Uterus (tissue), 4 donors: Measurements from ENCODE around the gene RAB4B. TPM values are rescaled to one million over a fixed set of nuclear protein-coding genes. Genes with fewer than 3 reads are reported as not detected.
"Not testable (repeated sequence)": the region's sequence is repeated elsewhere in the genome, so short reads cannot be mapped to it uniquely, and the experiment has no call there.

Experiments used
- DNase-seq, 2 donors: peaks; one replicate each; pipeline ENCODE4 v3.0.0-alpha.2; 2019 to 2020
- H3K27ac ChIP-seq, 2 donors: fragments of 200-600 bp; sonication (generic); 1 replicate in 1 of 2; 2 replicates in 1 of 2; pipeline ENCODE4 v1.5.1; 2016 to 2018
- H3K27me3 ChIP-seq, 2 donors: fragments of 200-600 bp; sonication (generic); one replicate each; pipeline ENCODE4 v1.5.1; 2018 to 2019; ENCODE audit warnings: control low read depth in 1 of 2
- H3K36me3 ChIP-seq, 2 donors: fragments of 200-600 bp; sonication (generic); one replicate each; pipeline ENCODE4 v1.5.1; 2019; ENCODE audit warnings: control low read depth in 1 of 2
- H3K4me1 ChIP-seq, 2 donors: fragments of 200-600 bp; sonication (generic); one replicate each; pipeline ENCODE4 v1.5.1; 2018 to 2019; ENCODE audit warnings: control low read depth in 1 of 2
- H3K4me3 ChIP-seq, 2 donors: fragments of 200-600 bp; sonication (generic); 1 replicate in 1 of 2; 2 replicates in 1 of 2; pipeline ENCODE4 v1.5.1; 2018 to 2019; ENCODE audit warnings: mild to moderate bottlenecking in 1 of 2
- H3K9me3 ChIP-seq, 2 donors: fragments of 200-600 bp; sonication (generic); one replicate each; pipeline ENCODE4 v1.5.1; 2019; ENCODE audit warnings: control low read depth in 1 of 2
- CTCF ChIP-seq, 4 experiments: fragments of 200-600 bp in 2 of 4; fragments of 450-650 bp in 2 of 4; sonication (generic) in 2 of 4; IDR thresholded peaks; one replicate each; pipeline ENCODE4 v1.5.1; 2016 to 2019; ENCODE audit warnings: antibody characterized with exemption in 4 of 4, mild to moderate bottlenecking in 2 of 4, moderate library complexity in 1 of 4
- POLR2A ChIP-seq, 2 donors: fragments of 450-650 bp; IDR thresholded peaks; one replicate each; pipeline ENCODE4 v1.6.1; 2016; ENCODE audit warnings: antibody characterized with exemption in 2 of 2, mild to moderate bottlenecking in 1 of 2, moderate library complexity in 1 of 2
- intact Hi-C: fragments of 100-400 bp; cut with DNase I; formaldehyde crosslinking; loops from one replicate; pipeline ENCODE4 v1.15.1; 2023; ENCODE audit warnings: low total_unique reads
- total RNA-seq, 4 donors: library from RNA; depleted of rRNA in 3 of 4; stranded (reverse); fragments of >200 nt in 3 of 4; gene quantifications; one replicate each; pipeline versions ENCODE4 v1.1.0 to v1.2.4, GENCODE V29; 2014 to 2023
- donor health status: DM: yes; HTN: yes; CAD: no.

Gene RAB4B
- total RNA-seq, 4 donors from 2014 or later, result 7.4 to 26.3 (median 18.1) TPM

- TF ChIP-seq POLR2A (IDR thresholded peaks at IDR 0.05), result no peak
- TF ChIP-seq CTCF (IDR thresholded peaks at IDR 0.05), result no peak
- intact Hi-C loops, result loop anchor here (5.0 kb wide), 1 partner anchor 146 kb away; no protein-coding TSS in a partner anchor
- H3K4me3 ChIP-seq, result no peak overlapping the region
- no peak overlapping the region for H3K27ac ChIP-seq
- H3K9me3 ChIP-seq, result no peaks in the 10 kb centered on the region
- DNase-seq, result no peak
- H3K27me3 ChIP-seq, result no peaks in the 10 kb centered on the region
- H3K36me3 ChIP-seq, result no peaks in the 10 kb centered on the region
- H3K4me1 ChIP-seq, result peaks cover 8 to 19% of the 10 kb centered on the region in 2 donors
Measured at GRCh38 chr19:40808497-40808896, 30.4 kb downstream of the RAB4B start.

- intact Hi-C loops, result loop anchor here (5.0 kb wide), 1 partner anchor 147 kb away; no protein-coding TSS in a partner anchor
- Histone ChIP-seq H3K4me1 (peaks cover 2 to 18% of the 10 kb centered on the region in 2 donors), H3K36me3 (no peaks in the 10 kb centered on the region), H3K27me3 (no peaks in the 10 kb centered on the region), H3K27ac (peak overlapping the region; percentile 72 to 81), H3K4me3 (no peak overlapping the region), H3K9me3 (no peaks in the 10 kb centered on the region)
- peak in 1 of 2 donors; percentile 36 for DNase-seq
- no peak for TF ChIP-seq POLR2A (IDR thresholded peaks at IDR 0.05)
- TF ChIP-seq CTCF (IDR thresholded peaks at IDR 0.05), result no peak
Measured at GRCh38 chr19:40809358-40810086, 31.5 kb downstream of the RAB4B start.

GRCh38 chr19:40810160-40810559 lies 32.1 kb downstream of the RAB4B start:
- no peak for TF ChIP-seq CTCF (IDR thresholded peaks at IDR 0.05)
- TF ChIP-seq POLR2A (IDR thresholded peaks at IDR 0.05), result no peak
- peak overlapping the region; percentile 72 to 81 for H3K27ac ChIP-seq
- peaks cover 2 to 18% of the 10 kb centered on the region in 2 donors for H3K4me1 ChIP-seq
- peak overlapping the region in 1 of 2 donors; percentile 40 for H3K4me3 ChIP-seq
- no peaks in the 10 kb centered on the region for H3K9me3 ChIP-seq
- no peaks in the 10 kb centered on the region for H3K36me3 ChIP-seq
- H3K27me3 ChIP-seq, result no peaks in the 10 kb centered on the region
- intact Hi-C loops, result no loop called here
- DNase-seq, result peak in 1 of 2 donors; percentile 28

- H3K27me3 ChIP-seq, intact Hi-C loops, H3K9me3 ChIP-seq, H3K36me3 ChIP-seq: not testable (repeated sequence)
- Histone ChIP-seq H3K27ac (peak overlapping the region; percentile 72 to 81), H3K4me1 (peaks cover 2 to 18% of the 10 kb centered on the region in 2 donors), H3K4me3 (peak overlapping the region; percentile 36 to 40)
- DNase-seq, result peak; percentile 83 to 85
Measured at GRCh38 chr19:40810649-40811408, 32.8 kb downstream of the RAB4B start.

GRCh38 chr19:40811478-40812341 lies 33.7 kb downstream of the RAB4B start:
- H3K4me3 ChIP-seq, result peak overlapping the region; percentile 36 to 40
- H3K9me3 ChIP-seq, result no peaks in the 10 kb centered on the region
- intact Hi-C loops, result no loop called here
- TF ChIP-seq CTCF (IDR thresholded peaks at IDR 0.05) (no peak), POLR2A (IDR thresholded peaks at IDR 0.05) (no peak)
- peaks cover 0 to 14% of the 10 kb centered on the region in 2 donors for H3K4me1 ChIP-seq
- H3K36me3 ChIP-seq, result no peaks in the 10 kb centered on the region
- peak overlapping the region; percentile 72 to 81 for H3K27ac ChIP-seq
- DNase-seq, result peak in 1 of 2 donors; percentile 39
- H3K27me3 ChIP-seq, result no peaks in the 10 kb centered on the region

- H3K36me3 ChIP-seq, H3K4me3 ChIP-seq, H3K27me3 ChIP-seq, H3K9me3 ChIP-seq, intact Hi-C loops, DNase-seq: not testable (repeated sequence)
- Histone ChIP-seq H3K27ac (peak overlapping the region in 1 of 2 donors; percentile 37), H3K4me1 (peaks cover 0 to 14% of the 10 kb centered on the region in 2 donors)
Measured at GRCh38 chr19:40812571-40812970, 34.5 kb downstream of the RAB4B start.
